Measurements from ENCODE around the gene AMHR2.

The AMHR2 gene

GRCh38 chr12:53465679-53466078, 42.0 kb downstream of the AMHR2 start:
- TF ChIP-seq ZNF837 (tag by site-specific recombination; IDR thresholded peaks at IDR 0.05), result no peak
- TF ChIP-seq ZNF548 (tag by site-specific recombination; IDR thresholded peaks at IDR 0.05), result no peak
- 0 out of 2 replicates have a peak, but pooled peaks have one; percentile 8 for TF ChIP-seq ZNF654 (tag by site-specific recombination; IDR thresholded peaks at IDR 0.05; ENCODE audit: low read depth)
- TF ChIP-seq PRDM1 (tag by site-specific recombination; IDR thresholded peaks at IDR 0.05), result 0 out of 2 replicates have a peak, but pooled peaks have one; percentile 15
- peak; percentile 32 for TF ChIP-seq PRDM10 (tag by site-specific recombination; IDR thresholded peaks at IDR 0.05)
- CTCF ChIA-PET, result interaction anchor here (0.7 to 1.0 kb wide), 2 partner anchors 13 to 47 kb away, joined by 3 read pairs; no protein-coding TSS in a partner anchor
- POLR2A ChIA-PET, result interaction anchor here (1.1 kb wide), 1 partner anchor 34 kb away, joined by 3 read pairs; the partner anchor contains the start of gene MAP3K12
- H3K4me1 ChIP-seq (ENCODE audit: control insufficient read depth, insufficient read depth, low read length), result no peaks in the 10 kb centered on the region
- no peaks in the 10 kb centered on the region for H3K9me3 ChIP-seq (ENCODE audit: control insufficient read depth, insufficient read depth, low read depth, low read length)
- peaks cover 93 to 99% of the 10 kb centered on the region in 2 experiments for H3K36me3 ChIP-seq (ENCODE audit: control insufficient read depth in 2 of 2, insufficient read depth in 1 of 2, low read length in 2 of 2)
- no peak overlapping the region for H3K4me3 ChIP-seq (ENCODE audit: low read depth, low read length)
- H3K27ac ChIP-seq (ENCODE audit: extremely low read depth, low read depth, low read length), result no peak overlapping the region; the same call in 1 of the 2 replicates

- POLR2A ChIA-PET, result no interaction called here
- Histone ChIP-seq H3K4me3 (ENCODE audit: low read depth, low read length) (no peak overlapping the region), H3K9me3 (ENCODE audit: control insufficient read depth, insufficient read depth, low read depth, low read length) (no peaks in the 10 kb centered on the region), H3K4me1 (ENCODE audit: control insufficient read depth, insufficient read depth, low read length) (no peaks in the 10 kb centered on the region), H3K36me3 (ENCODE audit: control insufficient read depth in 2 of 2, insufficient read depth in 1 of 2, low read length in 2 of 2) (peaks cover 93 to 99% of the 10 kb centered on the region in 2 experiments), H3K27ac (ENCODE audit: extremely low read depth, low read depth, low read length) (no peak overlapping the region)
- TF ChIP-seq ZNF645 (tag by site-specific recombination; IDR thresholded peaks at IDR 0.05) (no peak), SCRT1 (tag by site-specific recombination; IDR thresholded peaks at IDR 0.05; ENCODE audit: borderline replicate concordance) (peak; percentile 69), ZNF777 (tag by site-specific recombination; IDR thresholded peaks at IDR 0.05; ENCODE audit: borderline replicate concordance) (no peak), ZNF600 (tag by site-specific recombination; IDR thresholded peaks at IDR 0.05) (0 out of 2 replicates have a peak, but pooled peaks have one; percentile 26), ZBTB44 (tag by site-specific recombination; IDR thresholded peaks at IDR 0.05) (peak; percentile 92), REPIN1 (tag by site-specific recombination; IDR thresholded peaks at IDR 0.05; ENCODE audit: low read depth) (no peak), SCRT2 (tag by site-specific recombination; IDR thresholded peaks at IDR 0.05) (peak; percentile 92)
- CTCF ChIA-PET, result interaction anchor here (0.6 kb wide), 1 partner anchor 176 kb away, joined by 4 read pairs; no protein-coding TSS in a partner anchor
These were observed 43.0 kb downstream of the AMHR2 start for GRCh38 chr12:53466640-53467039.

GRCh38 chr12:53467082-53467481, 43.4 kb downstream of the AMHR2 start:
- CTCF ChIA-PET, result interaction anchor here (0.6 to 1.3 kb wide), 2 partner anchors 10 to 176 kb away, joined by 4 read pairs; no protein-coding TSS in a partner anchor
- Histone ChIP-seq H3K27ac (ENCODE audit: extremely low read depth, low read depth, low read length) (no peak overlapping the region), H3K4me3 (ENCODE audit: low read depth, low read length) (no peak overlapping the region), H3K4me1 (ENCODE audit: control insufficient read depth, insufficient read depth, low read length) (no peaks in the 10 kb centered on the region), H3K9me3 (ENCODE audit: control insufficient read depth, insufficient read depth, low read depth, low read length) (no peaks in the 10 kb centered on the region), H3K36me3 (ENCODE audit: control insufficient read depth in 2 of 2, insufficient read depth in 1 of 2, low read length in 2 of 2) (peaks cover 93 to 99% of the 10 kb centered on the region in 2 experiments)
- POLR2A ChIA-PET, result interaction anchor here (0.7 to 1.4 kb wide), 2 partner anchors 9 to 86 kb away, joined by 3 read pairs; no protein-coding TSS in a partner anchor
- TF ChIP-seq ZNF26 (tag by site-specific recombination; IDR thresholded peaks at IDR 0.05), result no peak
- peak; percentile 8; the same call in 1 of the 2 replicates for TF ChIP-seq SCRT2 (tag by site-specific recombination; IDR thresholded peaks at IDR 0.05)
- TF ChIP-seq ZNF24 (tag by site-specific recombination; IDR thresholded peaks at IDR 0.05), result no peak
- TF ChIP-seq ZBTB26 (tag by site-specific recombination; optimal IDR thresholded peaks at IDR 0.05), result no peak
- TF ChIP-seq OVOL3 (tag by site-specific recombination; IDR thresholded peaks at IDR 0.05), result no peak
- no peak for TF ChIP-seq ZNF624 (tag by site-specific recombination; IDR thresholded peaks at IDR 0.05)

Data from HEK293 (cell line).